Testis (tissue), 2 donors: ENCODE measurements around the gene PTPRC.

Source experiments
- CTCF ChIP-seq, 3 experiments: fragments of 450-650 bp in 2 of 3; fragments of 200-600 bp in 1 of 3; sonication (generic) in 1 of 3; IDR thresholded peaks; one replicate each; pipeline ENCODE4 v1.5.1; 2016 to 2019; ENCODE audit warnings: antibody characterized with exemption in 3 of 3, mild to moderate bottlenecking in 2 of 3, moderate library complexity in 1 of 3
- POLR2A ChIP-seq: fragments of 450-650 bp; IDR thresholded peaks from one replicate; pipeline ENCODE4 v1.6.1; 2017; ENCODE audit warnings: antibody characterized with exemption, mild to moderate bottlenecking, moderate library complexity

- TF ChIP-seq CTCF (IDR thresholded peaks at IDR 0.05) (no peak), POLR2A (no peak)
Measured at GRCh38 chr1:198619375-198620140, 19.3 kb upstream of the PTPRC start.
